Esophagus muscularis mucosa (tissue), 4 donors: Measurements from ENCODE around the gene DPY19L3. TPM values are rescaled to one million over a fixed set of nuclear protein-coding genes. Genes with fewer than 3 reads are reported as not detected.

ENCODE experiments used
- DNase-seq: peaks from one replicate; pipeline ENCODE4 v3.0.0-alpha.2; 2017; ENCODE audit errors: extremely low spot score
- H3K27ac ChIP-seq, 4 donors: fragments of 200-600 bp; sonication (generic); replicated peaks in 1 of 4; 1 replicate in 3 of 4; 2 replicates in 1 of 4; pipeline ENCODE4 v1.5.1; 2016 to 2019; ENCODE audit warnings: mild to moderate bottlenecking in 1 of 4
- H3K27me3 ChIP-seq, 4 donors: fragments of 200-600 bp; sonication (generic); one replicate each; pipeline versions ENCODE4 v1.5.1 to v1.6.0; 2016 to 2019
- H3K36me3 ChIP-seq, 4 donors: fragments of 200-600 bp; sonication (generic); one replicate each; pipeline ENCODE4 v1.5.1; 2016 to 2019
- H3K4me1 ChIP-seq, 4 donors: fragments of 200-600 bp; sonication (generic); one replicate each; pipeline ENCODE4 v1.5.1; 2016 to 2019
- H3K4me3 ChIP-seq, 4 donors: fragments of 200-600 bp; sonication (generic); 1 replicate in 2 of 4; 2 replicates in 2 of 4; pipeline ENCODE4 v1.5.1; 2016 to 2019; ENCODE audit warnings: mild to moderate bottlenecking in 4 of 4, moderate library complexity in 1 of 4
- H3K9me3 ChIP-seq, 4 donors: fragments of 200-600 bp; sonication (generic); 1 replicate in 3 of 4; 2 replicates in 1 of 4; pipeline ENCODE4 v1.5.1; 2016 to 2019
- CTCF ChIP-seq, 3 experiments: fragments of 200-600 bp in 2 of 3; fragments of 450-650 bp in 1 of 3; sonication (generic) in 2 of 3; IDR thresholded peaks; one replicate each; pipeline ENCODE4 v1.5.1; 2017 to 2019; ENCODE audit warnings: antibody characterized with exemption in 3 of 3, mild to moderate bottlenecking in 2 of 3, moderate library complexity in 1 of 3
- EP300 ChIP-seq: sonication (generic); formaldehyde crosslinking; IDR thresholded peaks from one replicate; pipeline ENCODE4 v1.6.1; 2017; ENCODE audit warnings: antibody characterized with exemption
- POLR2A ChIP-seq: fragments of 450-650 bp; IDR thresholded peaks from one replicate; pipeline ENCODE4 v1.6.1; 2017; ENCODE audit warnings: antibody characterized with exemption, moderate library complexity, mild to moderate bottlenecking, low read depth
- POLR2AphosphoS5 ChIP-seq, 2 donors: sonication (generic); formaldehyde crosslinking; IDR thresholded peaks; one replicate each; pipeline ENCODE4 v1.6.1; 2017; ENCODE audit warnings: antibody characterized with exemption in 2 of 2
- WGBS: methylation state at CpG from one replicate; pipeline ENCODE4 v1.1.5; 2018; 5-methylcytosine and 5-hydroxymethylcytosine counted together
- intact Hi-C: fragments of 100-400 bp; cut with DNase I; formaldehyde crosslinking; loops from one replicate; pipeline ENCODE4 v1.15.1; 2023
- total RNA-seq, 4 donors: library from RNA; depleted of rRNA; stranded (reverse); fragments of >200 nt; gene quantifications; one replicate each; pipeline versions ENCODE4 v1.1.0 to v1.2.1, GENCODE V29; 2016

Gene DPY19L3
- total RNA-seq, 4 donors from 2014 or later, result 13.6 to 16.4 (median 14.6) TPM

GRCh38 chr19:32392901-32393300, 12.7 kb upstream of the DPY19L3 start:
- TF ChIP-seq EP300, result no peak
- TF ChIP-seq POLR2AphosphoS5 (IDR thresholded peaks at IDR 0.05), result no peak
- no peak for TF ChIP-seq POLR2A
- TF ChIP-seq CTCF (IDR thresholded peaks at IDR 0.05), result no peak
- intact Hi-C loops, result no loop called here
- Histone ChIP-seq H3K9me3 (no peaks in the 10 kb centered on the region), H3K4me1 (no peaks in the 10 kb centered on the region), H3K36me3 (peaks cover 0 to 13% (median 0%) of the 10 kb centered on the region in 4 donors), H3K27ac (no peak overlapping the region), H3K4me3 (no peak overlapping the region), H3K27me3 (no peaks in the 10 kb centered on the region)
- WGBS, result 95% methylated on average over 3 of the region's 3 CpGs
- peak; percentile 53 for DNase-seq

GRCh38 chr19:32396046-32396652, 9.4 kb upstream of the DPY19L3 start:
- peak; percentile 53 for DNase-seq
- intact Hi-C loops, result no loop called here
- H3K27ac ChIP-seq, result no peak overlapping the region
- no peaks in the 10 kb centered on the region for H3K27me3 ChIP-seq
- H3K9me3 ChIP-seq, result no peaks in the 10 kb centered on the region
- 98% methylated on average over 6 of the region's 6 CpGs for WGBS
- TF ChIP-seq POLR2AphosphoS5 (IDR thresholded peaks at IDR 0.05) (no peak), CTCF (IDR thresholded peaks at IDR 0.05) (no peak)
- no peak overlapping the region for H3K4me3 ChIP-seq
- peaks cover 0 to 13% (median 0%) of the 10 kb centered on the region in 4 donors for H3K36me3 ChIP-seq
- H3K4me1 ChIP-seq, result no peaks in the 10 kb centered on the region

- 84% methylated on average over 5 of the region's 5 CpGs for WGBS
- no peak for TF ChIP-seq CTCF (IDR thresholded peaks at IDR 0.05)
- H3K4me1 ChIP-seq, result no peaks in the 10 kb centered on the region
- no peak overlapping the region for H3K27ac ChIP-seq
- intact Hi-C loops, result no loop called here
- no peaks in the 10 kb centered on the region for H3K27me3 ChIP-seq
- no peak overlapping the region for H3K4me3 ChIP-seq
- DNase-seq, result peak; percentile 74
- H3K9me3 ChIP-seq, result no peaks in the 10 kb centered on the region
- H3K36me3 ChIP-seq, result peaks cover 0 to 13% (median 0%) of the 10 kb centered on the region in 4 donors
These were observed 7.9 kb upstream of the DPY19L3 start for GRCh38 chr19:32397671-32398101.

DNA sequence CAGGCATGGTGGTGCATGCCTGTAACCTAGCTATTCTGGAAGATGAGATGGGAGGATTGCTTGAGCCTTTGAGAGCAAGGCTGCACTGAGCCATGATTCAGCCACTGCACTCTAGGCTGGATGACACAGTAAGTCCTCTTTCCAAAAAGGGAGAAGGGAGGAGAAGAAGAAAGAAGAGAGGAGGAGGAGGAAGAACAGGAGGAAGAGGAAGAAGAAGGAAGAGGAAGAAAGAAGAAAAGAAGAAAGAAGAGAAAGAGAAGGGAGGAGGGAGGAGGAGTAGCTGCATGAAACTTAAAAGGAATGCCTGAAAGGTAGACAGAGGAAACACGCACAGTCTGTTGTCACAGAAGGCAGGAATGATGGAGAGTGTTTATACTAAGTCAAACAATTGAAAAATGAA, 3.6 kb upstream of the DPY19L3 start:
- TF ChIP-seq CTCF (IDR thresholded peaks at IDR 0.05) (no peak), POLR2AphosphoS5 (IDR thresholded peaks at IDR 0.05) (no peak), EP300 (no peak), POLR2A (no peak)
- Histone ChIP-seq H3K27me3 (no peaks in the 10 kb centered on the region), H3K4me1 (peaks cover 0 to 21% (median 19%) of the 10 kb centered on the region in 4 donors), H3K4me3 (no peak overlapping the region), H3K36me3 (peaks cover 0 to 5% (median 0%) of the 10 kb centered on the region in 4 donors), H3K27ac (no peak overlapping the region), H3K9me3 (no peaks in the 10 kb centered on the region)
- WGBS, result 78% methylated on average over 1 of the region's 1 CpG
- intact Hi-C loops, result loop anchor here (10.0 kb wide), 1 partner anchor 173 kb away; no protein-coding TSS in a partner anchor
- no peak for DNase-seq
